Fibroblast of lung (primary cell): ENCODE results near the gene SNX12. TPM values are rescaled to one million over a fixed set of nuclear protein-coding genes. Genes with fewer than 3 reads are reported as not detected.

Experiments
- DNase-seq, 2 donors: peaks; one replicate each; pipeline versions ENCODE4 v3.0.0 to v3.0.0-alpha.2; 2010; ENCODE audit warnings: low read depth in 2 of 2
- H2AFZ ChIP-seq: 2 replicates; pipeline ENCODE4 v1.5.1; 2012; ENCODE audit warnings: low read length, control low read depth, inconsistent platforms
- H3K27ac ChIP-seq: 2 replicates; pipeline ENCODE4 v1.5.1; 2011; ENCODE audit warnings: low read length, control low read depth; ENCODE audit not compliant: insufficient read depth
- H3K27me3 ChIP-seq: 2 replicates; pipeline ENCODE4 v1.5.1; 2011; ENCODE audit warnings: mild to moderate bottlenecking, low read length; ENCODE audit not compliant: control insufficient read depth, insufficient read depth
- H3K36me3 ChIP-seq: 2 replicates; pipeline ENCODE4 v1.5.1; 2011; ENCODE audit warnings: low read length; ENCODE audit not compliant: control insufficient read depth, insufficient read depth
- H3K4me1 ChIP-seq: 2 replicates; pipeline ENCODE4 v1.5.1; 2011; ENCODE audit warnings: low read length; ENCODE audit not compliant: control insufficient read depth, insufficient read depth; ENCODE audit errors: extremely low read depth
- H3K4me2 ChIP-seq: 2 replicates; pipeline ENCODE4 v1.5.1; 2011; ENCODE audit warnings: low read length, control low read depth; ENCODE audit not compliant: insufficient read depth; ENCODE audit errors: extremely low read depth
- H3K4me3 ChIP-seq, 4 experiments: fragments of 200-600 bp in 1 of 4; sonication (generic) in 1 of 4; replicated peaks in 1 of 4; 2 replicates each; pipeline ENCODE4 v1.5.1; 2011 to 2016; ENCODE audit warnings: low read length in 4 of 4, low read depth in 3 of 4, mild to moderate bottlenecking in 3 of 4, control low read depth in 2 of 4, inconsistent platforms in 1 of 4, mixed read lengths in 1 of 4; ENCODE audit not compliant: insufficient read depth in 1 of 4; ENCODE audit errors: control extremely low read depth in 1 of 4
- H3K79me2 ChIP-seq: 2 replicates; pipeline ENCODE4 v1.5.1; 2012; ENCODE audit warnings: mild to moderate bottlenecking, low read length, inconsistent platforms; ENCODE audit not compliant: control insufficient read depth, insufficient read depth
- H3K9ac ChIP-seq: 2 replicates; pipeline ENCODE4 v1.5.1; 2011; ENCODE audit warnings: mild to moderate bottlenecking, low read length, control low read depth; ENCODE audit not compliant: insufficient read depth
- H3K9me3 ChIP-seq: 2 replicates; pipeline ENCODE4 v1.5.1; 2012; ENCODE audit warnings: low read depth, low read length; ENCODE audit not compliant: control insufficient read depth, insufficient read depth
- H4K20me1 ChIP-seq: 2 replicates; pipeline ENCODE4 v1.5.1; 2011; ENCODE audit warnings: low read length; ENCODE audit not compliant: control insufficient read depth, insufficient read depth; ENCODE audit errors: extremely low read depth
- CTCF ChIP-seq, 2 donors: IDR thresholded peaks in 1 of 2; conservative IDR thresholded peaks in 1 of 2; 1 replicate in 1 of 2; 2 replicates in 1 of 2; pipeline ENCODE4 v1.5.1; 2011 to 2012; ENCODE audit warnings: low read length in 2 of 2, control low read depth in 1 of 2, inconsistent platforms in 1 of 2, low read depth in 1 of 2, mild to moderate bottlenecking in 1 of 2
- EZH2 ChIP-seq: IDR thresholded peaks from 2 replicates; pipeline ENCODE4 v1.5.1; 2012; ENCODE audit warnings: low read length, control low read depth, mild to moderate bottlenecking; ENCODE audit errors: missing control alignments
- polyA plus RNA-seq, 2 donors: library from polyadenylated mRNA; depleted of rRNA in 1 of 2; stranded (reverse) in 1 of 2; unstranded in 1 of 2; fragments of >200 nt; gene quantifications; 2 replicates each; pipeline ENCODE4 v1.2.1, GENCODE V29; 2011 to 2012; ENCODE audit warnings: missing spikeins in 1 of 2
- total RNA-seq: library from RNA; depleted of rRNA; stranded (reverse); fragments of >200 nt; gene quantifications from 2 replicates; pipeline ENCODE4 v1.2.1, GENCODE V29; 2014

SNX12 gene
- total and polyA plus RNA-seq, 2 donors (not counting 1 experiment from before 2014, with no cell fraction given): 80.8 to 84.6 TPM

- H3K27ac ChIP-seq: no peak overlapping the region
- H3K9me3 ChIP-seq: no peaks in the 10 kb centered on the region
- no peaks in the 10 kb centered on the region for H3K79me2 ChIP-seq
- H2AFZ ChIP-seq: peak overlapping the region; percentile 75
- H3K4me1 ChIP-seq: no peaks in the 10 kb centered on the region
- H3K27me3 ChIP-seq: no peaks in the 10 kb centered on the region
- peak overlapping the region; percentile 44 to 81 (median 60) for H3K4me3 ChIP-seq
- DNase-seq: no peak
- H3K9ac ChIP-seq: no peak overlapping the region
- H3K36me3 ChIP-seq: no peaks in the 10 kb centered on the region
- H4K20me1 ChIP-seq: no peaks in the 10 kb centered on the region
- no peak for TF ChIP-seq EZH2
- no peak for TF ChIP-seq CTCF (conservative IDR thresholded peaks at IDR 0.05 in 1 of 2, IDR thresholded peaks at IDR 0.05 in 1 of 2; ENCODE audit: low read depth in 1 of 2, low read length in 2 of 2)
- H3K4me2 ChIP-seq: peak overlapping the region; percentile 62
Observed at GRCh38 chrX:71095033-71095432, 26.9 kb upstream of the SNX12 start.

- no peak for DNase-seq
- TF ChIP-seq EZH2 (no peak), CTCF (conservative IDR thresholded peaks at IDR 0.05 in 1 of 2, IDR thresholded peaks at IDR 0.05 in 1 of 2; ENCODE audit: low read depth in 1 of 2, low read length in 2 of 2) (no peak)
- Histone ChIP-seq H3K4me2 (no peak overlapping the region), H3K4me1 (no peaks in the 10 kb centered on the region), H3K4me3 (no peak overlapping the region), H3K27me3 (no peaks in the 10 kb centered on the region), H4K20me1 (no peaks in the 10 kb centered on the region), H3K9ac (no peak overlapping the region), H3K9me3 (no peaks in the 10 kb centered on the region), H3K36me3 (no peaks in the 10 kb centered on the region), H3K27ac (no peak overlapping the region), H2AFZ (no peak overlapping the region), H3K79me2 (no peaks in the 10 kb centered on the region)
Observed at GRCh38 chrX:71091263-71091662, 23.1 kb upstream of the SNX12 start.

- no peak overlapping the region for H3K4me3 ChIP-seq
- no peaks in the 10 kb centered on the region for H3K27me3 ChIP-seq
- no peaks in the 10 kb centered on the region for H4K20me1 ChIP-seq
- no peaks in the 10 kb centered on the region for H3K9me3 ChIP-seq
- no peak for DNase-seq
- H3K4me1 ChIP-seq: no peaks in the 10 kb centered on the region
- no peak overlapping the region for H2AFZ ChIP-seq
- H3K27ac ChIP-seq: no peak overlapping the region
- H3K4me2 ChIP-seq: no peak overlapping the region
- no peaks in the 10 kb centered on the region for H3K79me2 ChIP-seq
- H3K36me3 ChIP-seq: no peaks in the 10 kb centered on the region
- TF ChIP-seq CTCF (conservative IDR thresholded peaks at IDR 0.05 in 1 of 2, IDR thresholded peaks at IDR 0.05 in 1 of 2; ENCODE audit: low read depth in 1 of 2, low read length in 2 of 2): no peak
- no peak for TF ChIP-seq EZH2
- H3K9ac ChIP-seq: no peak overlapping the region
Observed at GRCh38 chrX:71085900-71086299, 17.8 kb upstream of the SNX12 start.
